Testis (tissue), 3 donors: ENCODE data around the gene OPN1LW. TPM values are rescaled to one million over a fixed set of nuclear protein-coding genes. Genes with fewer than 3 reads are reported as not detected.

Source experiments
- DNase-seq: peaks from one replicate; pipeline ENCODE4 v3.0.0-alpha.2; 2019
- H3K27ac ChIP-seq, 2 donors: fragments of 200-600 bp; sonication (generic); one replicate each; pipeline ENCODE4 v1.5.1; 2019
- H3K27me3 ChIP-seq: fragments of 200-600 bp; sonication (generic); one replicate; pipeline ENCODE4 v1.5.1; 2019
- H3K36me3 ChIP-seq: fragments of 200-600 bp; sonication (generic); one replicate; pipeline ENCODE4 v1.5.1; 2017; ENCODE audit warnings: low read depth; ENCODE audit errors: missing control alignments
- H3K4me1 ChIP-seq: fragments of 200-600 bp; sonication (generic); one replicate; pipeline ENCODE4 v1.5.1; 2019
- H3K4me3 ChIP-seq, 2 donors: fragments of 200-600 bp; sonication (generic); one replicate each; pipeline ENCODE4 v1.5.1; 2017 to 2019
- H3K9me3 ChIP-seq: fragments of 200-600 bp; sonication (generic); one replicate; pipeline ENCODE4 v1.5.1; 2017
- CTCF ChIP-seq, 3 experiments: fragments of 450-650 bp in 2 of 3; fragments of 200-600 bp in 1 of 3; sonication (generic) in 1 of 3; IDR thresholded peaks; one replicate each; pipeline ENCODE4 v1.5.1; 2016 to 2019; ENCODE audit warnings: antibody characterized with exemption in 3 of 3, mild to moderate bottlenecking in 2 of 3, moderate library complexity in 1 of 3
- POLR2A ChIP-seq: fragments of 450-650 bp; IDR thresholded peaks from one replicate; pipeline ENCODE4 v1.6.1; 2017; ENCODE audit warnings: antibody characterized with exemption, mild to moderate bottlenecking, moderate library complexity
- WGBS, 2 donors: methylation state at CpG; one replicate each; pipeline ENCODE4 v1.1.5; 2018; 5-methylcytosine and 5-hydroxymethylcytosine counted together
- intact Hi-C: fragments of 100-400 bp; cut with DNase I; formaldehyde crosslinking; loops from one replicate; pipeline ENCODE4 v1.15.1; 2023; ENCODE audit warnings: low total_unique reads
- polyA plus RNA-seq: library from polyadenylated mRNA; stranded (reverse); fragments of 350-450 nt; fragmentation: Illumina TruSeq; extraction: RNeasy Lipid Tissue Mini Kit (QIAGEN cat#74804); gene quantifications from one replicate; pipeline ENCODE4 v1.2.3, GENCODE V29; 2014; ENCODE audit warnings: low read depth, low replicate concordance; ENCODE audit not compliant: insufficient read depth
- total RNA-seq, 2 donors: library from RNA; depleted of rRNA; stranded (reverse); fragments of >200 nt; gene quantifications; one replicate each; pipeline ENCODE4 v1.2.3, GENCODE V29; 2016

The OPN1LW gene
- total and polyA plus RNA-seq, 3 donors from 2014 or later: 0.31 TPM; not detected in 2

- TF ChIP-seq CTCF (IDR thresholded peaks at IDR 0.05) (no peak), POLR2A (no peak)
- Histone ChIP-seq H3K27ac (no peak overlapping the region), H3K27me3 (no peaks in the 10 kb centered on the region), H3K4me1 (peaks cover 4% of the 10 kb centered on the region), H3K9me3 (no peaks in the 10 kb centered on the region), H3K4me3 (no peak overlapping the region), H3K36me3 (no peaks in the 10 kb centered on the region)
- intact Hi-C loops: no loop called here
- WGBS, 2 donors: 65 to 86% methylated on average over 4 to 10 of the region's 10 CpGs
- no peak for DNase-seq
Measured at GRCh38 chrX:154115071-154115470, 29.0 kb upstream of the OPN1LW start.

GRCh38 chrX:154115750-154116149, 28.3 kb upstream of the OPN1LW start:
- no peak overlapping the region for H3K4me3 ChIP-seq
- intact Hi-C loops: no loop called here
- H3K27ac ChIP-seq: peak overlapping the region in 1 of 2 donors; percentile 50
- H3K27me3 ChIP-seq: no peaks in the 10 kb centered on the region
- no peaks in the 10 kb centered on the region for H3K9me3 ChIP-seq
- H3K4me1 ChIP-seq: peaks cover 4% of the 10 kb centered on the region
- TF ChIP-seq POLR2A (no peak), CTCF (IDR thresholded peaks at IDR 0.05) (no peak)
- no peak for DNase-seq
- 60 to 84% methylated on average over 2 to 5 of the region's 5 CpGs for WGBS, 2 donors
- no peaks in the 10 kb centered on the region for H3K36me3 ChIP-seq

- H3K4me1 ChIP-seq: peaks cover 4% of the 10 kb centered on the region
- peak; percentile 38 for DNase-seq
- H3K27me3 ChIP-seq: no peaks in the 10 kb centered on the region
- no peaks in the 10 kb centered on the region for H3K9me3 ChIP-seq
- WGBS, 2 donors: 49 to 63% methylated on average over 10 to 19 of the region's 19 CpGs
- peak overlapping the region in 1 of 2 donors; percentile 50 for H3K27ac ChIP-seq
- no peak overlapping the region for H3K4me3 ChIP-seq
- no peaks in the 10 kb centered on the region for H3K36me3 ChIP-seq
- no peak for TF ChIP-seq POLR2A
- TF ChIP-seq CTCF (IDR thresholded peaks at IDR 0.05): no peak
- intact Hi-C loops: no loop called here
Measured at GRCh38 chrX:154116426-154117211, 27.4 kb upstream of the OPN1LW start.

GRCh38 chrX:154117566-154117965, 26.5 kb upstream of the OPN1LW start:
- DNase-seq: no peak
- no peaks in the 10 kb centered on the region for H3K27me3 ChIP-seq
- H3K9me3 ChIP-seq: no peaks in the 10 kb centered on the region
- TF ChIP-seq CTCF (IDR thresholded peaks at IDR 0.05) (no peak), POLR2A (no peak)
- H3K4me3 ChIP-seq: no peak overlapping the region
- H3K36me3 ChIP-seq: no peaks in the 10 kb centered on the region
- no peak overlapping the region for H3K27ac ChIP-seq
- intact Hi-C loops: no loop called here
- peaks cover 4% of the 10 kb centered on the region for H3K4me1 ChIP-seq
- WGBS, 2 donors: 76 to 90% methylated on average over 4 to 6 of the region's 6 CpGs

- DNase-seq: no peak
- no peak for TF ChIP-seq CTCF (IDR thresholded peaks at IDR 0.05)
- 98% methylated on average over 3 of the region's 3 CpGs for WGBS, 2 donors
- Histone ChIP-seq H3K9me3 (no peaks in the 10 kb centered on the region), H3K27me3 (no peaks in the 10 kb centered on the region), H3K27ac (no peak overlapping the region), H3K4me3 (no peak overlapping the region), H3K36me3 (no peaks in the 10 kb centered on the region), H3K4me1 (peaks cover 4% of the 10 kb centered on the region)
- intact Hi-C loops: no loop called here
Measured at GRCh38 chrX:154120567-154120966, 23.5 kb upstream of the OPN1LW start.
